Esophagus squamous epithelium (tissue), 4 donors: ENCODE results near the gene RPTOR.

ENCODE experiments used
- CTCF ChIP-seq, 6 experiments: fragments of 450-650 bp in 4 of 6; fragments of 200-600 bp in 2 of 6; sonication (generic) in 2 of 6; IDR thresholded peaks; one replicate each; pipeline ENCODE4 v1.5.1; 2016 to 2019; ENCODE audit warnings: antibody characterized with exemption in 6 of 6, mild to moderate bottlenecking in 4 of 6, moderate library complexity in 4 of 6
- POLR2A ChIP-seq, 4 donors: fragments of 450-650 bp; IDR thresholded peaks; one replicate each; pipeline ENCODE4 v1.6.1; 2017; ENCODE audit warnings: antibody characterized with exemption in 4 of 4, mild to moderate bottlenecking in 4 of 4, moderate library complexity in 3 of 4

- TF ChIP-seq POLR2A (IDR thresholded peaks at IDR 0.05) (no peak), CTCF (IDR thresholded peaks at IDR 0.05) (no peak)
These were observed 325.8 kb downstream of the RPTOR start for GRCh38 chr17:80870401-80870800.
